HG03039 (cell line): Measurements from ENCODE around the gene WDR93.
"Not testable (repeated sequence)": the region's sequence is repeated elsewhere in the genome, so short reads cannot be mapped to it uniquely, and the experiment has no call there.

Source experiments
- ATAC-seq: cut with Tn5 transposase; IDR thresholded peaks from one replicate; pipeline ENCODE4 v1.9.1; 2021; ENCODE audit warnings: mild to moderate bottlenecking, moderate library complexity; ENCODE audit not compliant: unreplicated experiment

WDR93 gene

DNA sequence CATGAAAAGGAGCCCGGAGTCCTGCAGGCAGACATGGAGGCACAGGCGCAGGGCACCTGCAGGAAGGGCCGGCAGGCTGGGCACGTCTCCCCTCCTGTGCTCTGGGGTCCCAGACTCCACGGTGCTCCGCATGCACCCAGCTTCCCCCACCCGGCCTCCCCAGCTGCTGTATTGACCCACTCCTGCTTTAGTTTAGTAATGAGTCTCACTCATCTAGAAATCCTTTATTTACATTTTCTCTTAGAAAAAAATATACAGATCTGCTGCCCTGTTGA, 94.0 kb downstream of the WDR93 start:
- ATAC-seq: no peak

DNA sequence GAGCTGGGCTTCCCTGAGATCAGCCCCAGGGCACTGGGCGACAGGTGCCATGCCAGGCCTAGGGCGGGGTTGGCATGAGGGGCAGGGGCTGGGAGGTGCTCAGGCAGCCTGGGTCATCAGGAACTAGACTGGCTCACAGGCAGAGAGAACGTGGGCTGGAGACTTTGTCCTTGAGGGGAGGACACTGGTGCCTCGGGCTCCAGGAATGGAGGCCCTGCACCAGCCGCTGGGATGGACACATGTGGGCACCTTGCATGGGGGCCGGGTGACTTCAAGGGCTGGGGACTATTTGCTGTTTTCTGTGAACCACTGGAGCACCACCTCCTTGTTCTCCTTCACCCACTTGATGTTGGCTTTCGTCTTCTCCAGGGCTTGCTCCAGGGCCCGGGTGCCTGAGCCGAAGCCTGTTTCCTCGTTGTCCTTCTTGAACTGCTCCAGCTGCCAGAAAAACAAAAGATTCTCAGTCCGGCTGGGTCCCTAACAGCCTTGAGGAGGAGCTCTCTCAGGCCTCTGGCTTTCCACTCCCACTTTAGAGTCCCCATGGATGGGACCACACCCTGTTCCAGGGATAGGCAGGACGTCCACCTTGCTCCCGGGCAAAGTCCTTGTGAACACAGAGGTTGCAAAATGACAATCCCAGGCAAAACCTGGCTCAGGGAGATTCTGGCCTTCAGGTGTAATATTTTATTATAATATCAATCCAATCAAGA, 94.6 kb downstream of the WDR93 start:
- no peak for ATAC-seq

DNA sequence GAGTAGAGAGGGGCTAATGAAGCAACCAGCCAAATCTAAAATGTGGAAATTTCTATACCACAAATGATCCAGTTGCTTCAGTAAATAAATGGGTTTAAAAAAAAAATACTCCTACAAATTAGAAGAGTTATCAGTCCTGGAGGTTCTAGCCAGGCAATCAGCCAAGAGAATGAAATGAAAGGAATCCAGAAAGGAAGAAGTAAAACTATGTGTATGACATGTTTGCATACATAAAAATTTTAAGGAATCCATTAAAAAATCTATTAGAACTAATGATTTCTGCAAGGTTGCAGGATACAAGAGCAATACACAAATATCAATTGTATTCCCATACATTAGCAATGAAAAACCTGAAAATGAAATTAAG, 95.1 kb downstream of the WDR93 start:
- no peak for ATAC-seq

DNA sequence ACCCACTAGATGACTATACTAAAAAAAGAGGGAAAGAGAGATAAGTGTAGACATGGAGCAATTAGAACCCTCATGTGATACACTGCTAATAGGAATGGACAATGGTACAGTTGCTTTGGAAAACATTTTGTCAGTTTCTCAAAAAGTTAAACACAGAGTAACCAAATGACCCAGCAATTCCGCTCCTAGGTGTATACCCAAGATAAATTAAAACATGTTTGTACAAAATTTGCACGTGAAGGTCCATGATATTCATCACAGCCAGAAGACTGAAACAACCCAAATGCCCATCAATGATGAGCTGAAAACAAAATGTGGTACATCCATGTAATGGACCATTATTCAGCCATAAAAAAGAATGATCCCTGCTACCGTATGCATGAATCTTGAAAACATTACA, 97.3 kb downstream of the WDR93 start:
- no peak for ATAC-seq

DNA sequence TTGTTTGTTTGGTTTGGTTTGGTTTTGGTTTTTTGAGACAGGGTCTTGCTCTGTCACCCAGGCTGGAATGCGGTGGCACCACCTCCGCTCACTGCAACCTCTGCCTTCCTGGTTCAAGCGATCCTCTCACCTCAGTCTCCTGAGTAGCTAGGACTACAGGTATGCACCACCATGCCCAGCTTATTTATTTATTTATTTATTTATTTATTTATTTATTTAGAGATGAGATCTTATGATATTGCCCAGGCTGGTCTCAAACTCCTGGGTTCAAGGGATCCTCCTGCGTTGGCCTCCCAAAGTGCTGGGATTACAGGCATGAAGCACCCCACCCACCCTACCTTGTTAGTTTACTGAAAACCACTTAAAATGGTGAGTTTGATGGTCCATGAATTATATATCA, 98.0 kb downstream of the WDR93 start:
- ATAC-seq: not testable (repeated sequence)

DNA sequence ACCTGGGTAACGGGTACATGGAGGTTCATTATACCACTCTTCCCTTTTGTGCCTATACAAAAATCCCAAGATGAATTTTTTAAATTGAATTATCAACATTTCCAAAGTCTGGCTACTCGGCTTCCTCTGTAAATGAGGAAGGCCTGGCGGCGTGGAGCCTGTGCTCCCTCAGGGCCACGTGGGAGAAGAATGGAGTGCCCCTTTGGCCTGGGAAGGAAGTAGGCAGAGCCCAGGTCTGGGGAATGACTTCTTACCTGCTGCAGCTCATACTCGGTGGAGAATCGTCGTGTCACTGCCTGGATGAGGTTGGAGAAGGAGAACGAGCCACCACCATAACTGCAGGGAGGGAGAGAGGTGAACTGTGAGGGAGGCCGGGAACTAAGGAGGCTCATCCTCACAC, 99.6 kb downstream of the WDR93 start:
- ATAC-seq: no peak

DNA sequence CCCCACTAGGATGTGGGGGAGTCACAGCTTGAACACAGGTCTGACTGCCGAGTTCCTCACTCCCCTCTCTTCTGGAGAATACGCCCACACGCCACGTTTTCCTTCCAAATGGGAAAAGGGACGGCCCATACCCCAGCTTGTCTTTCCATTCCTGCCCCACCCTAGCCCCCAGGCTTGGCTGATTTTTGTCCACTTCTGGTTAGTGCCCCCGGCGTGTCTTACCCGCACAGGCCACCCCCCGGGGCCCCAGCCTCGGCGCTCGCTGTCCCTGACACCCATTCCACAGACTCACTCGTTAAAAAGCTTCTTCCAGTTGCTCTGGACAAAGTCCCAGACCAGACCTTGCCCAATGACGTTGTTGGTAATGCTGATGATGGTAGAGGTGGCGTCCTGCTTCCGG, 100.0 kb downstream of the WDR93 start:
- ATAC-seq: no peak

DNA sequence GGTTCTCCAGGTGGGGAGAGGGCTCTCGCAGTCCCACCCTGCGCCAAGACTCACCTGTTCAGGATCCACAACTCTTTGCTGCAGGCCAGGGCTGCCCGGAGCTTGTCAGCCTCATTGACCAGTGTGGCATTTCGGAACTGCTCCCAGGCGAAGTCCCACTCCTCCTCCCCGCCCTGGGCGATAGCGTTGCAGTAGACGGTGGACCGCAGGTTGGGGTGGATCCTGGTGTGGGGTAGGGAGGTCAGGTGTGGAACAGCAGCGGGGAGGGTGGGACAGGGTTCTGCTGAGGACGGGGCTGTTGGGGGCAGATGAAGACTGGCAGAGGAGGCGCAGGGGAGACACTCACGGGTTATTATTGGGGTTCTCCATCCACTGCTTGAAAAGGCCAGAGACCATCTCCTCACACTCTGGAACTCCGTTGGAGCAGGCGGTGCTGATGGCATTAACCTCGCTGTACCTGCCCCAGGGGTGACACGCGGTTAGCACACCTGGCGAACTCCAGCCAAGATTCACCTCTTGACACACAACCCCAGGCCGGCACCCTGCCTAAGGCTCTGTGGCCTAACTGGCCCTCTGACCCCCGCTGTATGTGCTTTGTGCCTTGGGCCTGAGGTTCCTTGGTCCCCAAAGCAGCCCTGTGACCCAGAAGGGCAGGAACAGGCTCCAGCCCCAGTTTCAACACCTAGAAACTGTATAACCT, 101.6 kb downstream of the WDR93 start:
- ATAC-seq: no peak
